Measurements from ENCODE around the gene VPS54. TPM values are rescaled to one million over a fixed set of nuclear protein-coding genes. Genes with fewer than 3 reads are reported as not detected.

VPS54 gene
- polyA plus RNA-seq, 3 donors, result 11.4 to 17.3 (median 11.5) TPM

DNA sequence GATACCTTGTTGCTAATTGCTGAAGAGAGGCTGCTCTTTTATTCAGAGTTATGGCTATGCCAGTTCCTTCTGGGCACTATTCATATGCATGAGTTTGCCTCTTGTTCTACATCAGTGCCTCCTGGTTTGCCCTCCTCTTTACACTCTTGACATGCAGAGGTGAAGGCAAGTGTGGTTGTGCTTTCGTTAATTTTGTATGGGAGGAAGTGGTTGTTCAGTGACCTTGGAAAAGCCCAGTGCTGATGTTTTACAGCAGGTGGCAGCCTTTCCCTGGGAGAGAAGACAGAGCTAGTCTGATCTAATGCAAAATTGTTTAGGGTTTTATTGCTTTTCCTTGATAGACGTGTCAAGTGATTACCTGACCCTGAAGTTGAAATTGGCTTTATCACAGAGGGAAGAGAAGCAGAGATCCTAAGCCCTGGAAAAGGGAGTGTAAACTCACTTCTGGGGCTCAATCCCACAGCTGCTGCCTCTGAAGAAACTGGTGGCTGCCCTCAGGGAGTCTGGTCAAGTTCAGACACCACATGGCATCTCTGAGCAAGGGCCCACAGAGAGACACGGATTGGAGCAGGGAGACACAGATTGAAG lies 30.5 kb upstream of the VPS54 start:
- no peaks in the 10 kb centered on the region for H3K27me3 ChIP-seq (ENCODE audit: control insufficient read depth in 2 of 2, insufficient read depth in 2 of 2, low read length in 2 of 2)
- 0% methylated on average over 3 of the region's 3 CpGs for whole genome bisulfite sequencing (ENCODE audit: insufficient coverage)

DNA sequence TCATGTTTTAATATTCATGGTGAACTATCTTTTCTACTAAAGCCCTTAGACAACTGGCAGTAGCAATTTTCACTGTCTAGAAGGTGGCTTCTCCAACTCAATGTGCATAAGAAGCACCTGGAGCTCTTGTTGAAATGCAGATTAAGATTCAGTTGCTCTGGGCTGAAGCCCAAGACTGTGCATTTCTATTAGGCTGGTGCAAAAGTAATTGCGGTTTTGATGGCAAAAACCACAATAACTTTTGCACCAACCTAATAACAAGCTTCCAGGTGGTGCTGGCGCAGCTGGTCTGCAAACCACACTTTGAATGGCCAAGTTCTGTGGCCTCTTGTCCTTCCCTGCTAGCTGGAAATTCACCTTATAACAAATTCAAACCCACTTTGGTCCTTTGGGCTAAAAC lies 26.7 kb upstream of the VPS54 start:
- intact Hi-C loops (cut with micrococcal nuclease), result loop anchor here (5.0 to 10.0 kb wide), 2 partner anchors 281 to 519 kb away; no protein-coding TSS in a partner anchor
- H3K4me3 Mint-ChIP-seq, result no peak overlapping the region
- Histone ChIP-seq H4K20me1 (ENCODE audit: insufficient read depth, low read length) (no peaks in the 10 kb centered on the region), H3K4me2 (replicated peaks; ENCODE audit: extremely low read depth, low read length, poor library complexity, severe bottlenecking) (no peak overlapping the region), H3K4me3 (replicated peaks in 1 of 3; ENCODE audit: low read depth in 2 of 3, low read length in 3 of 3) (no peak overlapping the region), H3K36me3 (replicated peaks in 1 of 2; ENCODE audit: control insufficient read depth in 1 of 2, insufficient read depth in 2 of 2, low read length in 2 of 2) (no peaks in the 10 kb centered on the region), H3K27me3 (ENCODE audit: control insufficient read depth in 2 of 2, insufficient read depth in 2 of 2, low read length in 2 of 2) (no peaks in the 10 kb centered on the region), H3K9me3 (replicated peaks in 1 of 2; ENCODE audit: control insufficient read depth in 1 of 2, insufficient read depth in 1 of 2, low read length in 2 of 2) (no peaks in the 10 kb centered on the region), H2AFZ (ENCODE audit: insufficient read depth, low read depth, low read length, poor library complexity, severe bottlenecking) (no peak overlapping the region), H3K79me2 (ENCODE audit: insufficient read depth, low read length) (no peaks in the 10 kb centered on the region), H3K27ac (ENCODE audit: low read depth in 1 of 2, low read length in 2 of 2) (no peak overlapping the region), H3K9ac (ENCODE audit: insufficient read depth, low read length, poor library complexity, severe bottlenecking) (no peak overlapping the region), H3K4me1 (ENCODE audit: control insufficient read depth in 1 of 2, insufficient read depth in 2 of 2, low read length in 2 of 2) (peaks cover 3 to 4% of the 10 kb centered on the region in 2 donors)
- H3K9me3 Mint-ChIP-seq, result peaks cover 0 to 4% (median 0%) of the 10 kb centered on the region in 7 donors
- no peaks in the 10 kb centered on the region for H3K27me3 Mint-ChIP-seq (ENCODE audit: low read depth in 3 of 3)
- TF ChIP-seq, protein P1, sequence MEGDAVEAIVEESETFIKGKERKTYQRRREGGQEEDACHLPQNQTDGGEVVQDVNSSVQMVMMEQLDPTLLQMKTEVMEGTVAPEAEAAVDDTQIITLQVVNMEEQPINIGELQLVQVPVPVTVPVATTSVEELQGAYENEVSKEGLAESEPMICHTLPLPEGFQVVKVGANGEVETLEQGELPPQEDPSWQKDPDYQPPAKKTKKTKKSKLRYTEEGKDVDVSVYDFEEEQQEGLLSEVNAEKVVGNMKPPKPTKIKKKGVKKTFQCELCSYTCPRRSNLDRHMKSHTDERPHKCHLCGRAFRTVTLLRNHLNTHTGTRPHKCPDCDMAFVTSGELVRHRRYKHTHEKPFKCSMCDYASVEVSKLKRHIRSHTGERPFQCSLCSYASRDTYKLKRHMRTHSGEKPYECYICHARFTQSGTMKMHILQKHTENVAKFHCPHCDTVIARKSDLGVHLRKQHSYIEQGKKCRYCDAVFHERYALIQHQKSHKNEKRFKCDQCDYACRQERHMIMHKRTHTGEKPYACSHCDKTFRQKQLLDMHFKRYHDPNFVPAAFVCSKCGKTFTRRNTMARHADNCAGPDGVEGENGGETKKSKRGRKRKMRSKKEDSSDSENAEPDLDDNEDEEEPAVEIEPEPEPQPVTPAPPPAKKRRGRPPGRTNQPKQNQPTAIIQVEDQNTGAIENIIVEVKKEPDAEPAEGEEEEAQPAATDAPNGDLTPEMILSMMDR (IDR thresholded peaks at IDR 0.05), result no peak
- no peak for DNase-seq
- no peaks in the 10 kb centered on the region for H3K36me3 Mint-ChIP-seq
- peaks cover 17% of the 10 kb centered on the region for H3K4me1 Mint-ChIP-seq
- H3K27ac Mint-ChIP-seq, result no peak overlapping the region
- WGBS (ENCODE audit: insufficient coverage), result 100% methylated on average over 1 of the region's 2 CpGs

More for the DNA sequence above, 30.5 kb upstream of the VPS54 start:
- peaks cover 7 to 9% of the 10 kb centered on the region in 2 donors for H3K4me1 ChIP-seq (ENCODE audit: control insufficient read depth in 1 of 2, insufficient read depth in 2 of 2, low read length in 2 of 2)
- H3K27ac ChIP-seq (ENCODE audit: low read depth in 1 of 2, low read length in 2 of 2), result no peak overlapping the region
- peak overlapping the region; percentile 65 for H2AFZ ChIP-seq (ENCODE audit: insufficient read depth, low read depth, low read length, poor library complexity, severe bottlenecking)
- H3K4me2 ChIP-seq (replicated peaks; ENCODE audit: extremely low read depth, low read length, poor library complexity, severe bottlenecking), result no peak overlapping the region
- no peaks in the 10 kb centered on the region for H3K79me2 ChIP-seq (ENCODE audit: insufficient read depth, low read length)
- peak; percentile 47 to 61 (median 58) for DNase-seq
- H3K9me3 ChIP-seq (replicated peaks in 1 of 2; ENCODE audit: control insufficient read depth in 1 of 2, insufficient read depth in 1 of 2, low read length in 2 of 2), result no peaks in the 10 kb centered on the region
- H4K20me1 ChIP-seq (ENCODE audit: insufficient read depth, low read length), result no peaks in the 10 kb centered on the region
- Mint-ChIP-seq H3K9me3 (no peaks in the 10 kb centered on the region), H3K4me3 (no peak overlapping the region), H3K27me3 (ENCODE audit: low read depth in 3 of 3) (peaks cover 0 to 3% (median 0%) of the 10 kb centered on the region in 3 donors), H3K4me1 (peaks cover 11% of the 10 kb centered on the region), H3K27ac (peak overlapping the region in 2 of 7 donors; percentile 46 to 70), H3K36me3 (no peaks in the 10 kb centered on the region)
- no peaks in the 10 kb centered on the region for H3K36me3 ChIP-seq (replicated peaks in 1 of 2; ENCODE audit: control insufficient read depth in 1 of 2, insufficient read depth in 2 of 2, low read length in 2 of 2)
- no peak overlapping the region for H3K4me3 ChIP-seq (replicated peaks in 1 of 3; ENCODE audit: low read depth in 2 of 3, low read length in 3 of 3)
- TF ChIP-seq, protein P1 (IDR thresholded peaks at IDR 0.05), result peak; percentile 79
- H3K9ac ChIP-seq (ENCODE audit: insufficient read depth, low read length, poor library complexity, severe bottlenecking), result no peak overlapping the region
- intact Hi-C loops (cut with micrococcal nuclease), result loop anchor here (1.0 to 10.0 kb wide), 5 partner anchors 278 to 515 kb away; no protein-coding TSS in a partner anchor
